ENCODE results near the gene DMBX1. TPM values are rescaled to one million over a fixed set of nuclear protein-coding genes. Genes with fewer than 3 reads are reported as not detected.

DMBX1 gene
- total and polyA plus RNA-seq, 9 of the 15 experiments (the other 6 are each of a cell fraction or from before 2014, with no cell fraction given), result 0.25 to 4.3 (median 1.0) TPM

GRCh38 chr1:46442317-46443161, 47.1 kb upstream of the DMBX1 start (continued):
- TF ChIP-seq CHD7 (IDR thresholded peaks at IDR 0.05; ENCODE audit: low read depth, low read length) (no peak), NR2F6 (CRISPR knock-in tag; IDR thresholded peaks at IDR 0.05) (0 out of 2 replicates have a peak, but pooled peaks have one; percentile 54), CREM (IDR thresholded peaks at IDR 0.05; ENCODE audit: low read depth) (peak; percentile 86), ATF1 (CRISPR knock-in tag; IDR thresholded peaks at IDR 0.05) (no peak; the same call in 1 of the 2 replicates), ATF1 (tag; IDR thresholded peaks at IDR 0.05) (peak; percentile 94), YY1 (IDR thresholded peaks at IDR 0.05; ENCODE audit: borderline replicate concordance in 1 of 3, control insufficient read depth in 1 of 3, extremely low read depth in 1 of 3, insufficient read depth in 3 of 3, insufficient read length in 1 of 3, insufficient replicate concordance in 2 of 3, low read depth in 1 of 3, low read length in 2 of 3) (peak; percentile 19 to 91 (median 79)), JUN (IDR thresholded peaks at IDR 0.05; ENCODE audit: borderline replicate concordance, low read depth, low read length) (peak; percentile 59), JUN (CRISPR knock-in tag; IDR thresholded peaks at IDR 0.05; ENCODE audit: borderline replicate concordance) (peak; percentile 78; the same call in 1 of the 2 replicates), FOXK1 (CRISPR knock-in tag; IDR thresholded peaks at IDR 0.05; ENCODE audit: borderline replicate concordance) (peak; percentile 89), CHD1 (IDR thresholded peaks at IDR 0.05; ENCODE audit: low read length) (peak; percentile 61), ETV5 (CRISPR knock-in tag; IDR thresholded peaks at IDR 0.05; ENCODE audit: low read depth) (peak; percentile 89), CREBBP (IDR thresholded peaks at IDR 0.05; ENCODE audit: low read depth, low read length) (no peak), MBD1 (CRISPR knock-in tag; IDR thresholded peaks at IDR 0.05) (no peak), ZNF561 (CRISPR knock-in tag; conservative IDR thresholded peaks at IDR 0.05) (no peak)
